ENCODE measurements around the gene GNAS.

GNAS gene

GRCh38 chr20:58888521-58889333 is 36.2 kb downstream of the GNAS start:
- Mint-ChIP-seq H3K27ac (peak overlapping the region; percentile 74), H3K4me1 (ENCODE audit: low read depth) (peaks cover 24% of the 10 kb centered on the region), H3K36me3 (ENCODE audit: low read depth) (peaks cover 12% of the 10 kb centered on the region), H3K4me3 (peak overlapping the region; percentile 83), H3K27me3 (ENCODE audit: low read depth) (peaks cover 3% of the 10 kb centered on the region), H3K9me3 (no peaks in the 10 kb centered on the region)
- peak; percentile 83 for DNase-seq (ENCODE audit: low spot score)

- no peak for DNase-seq (ENCODE audit: low spot score)
Measured at GRCh38 chr20:58889334-58889760, 36.8 kb downstream of the GNAS start.

GRCh38 chr20:58889798-58890517 is 37.4 kb downstream of the GNAS start:
- Mint-ChIP-seq H3K4me1 (ENCODE audit: low read depth) (peaks cover 35% of the 10 kb centered on the region), H3K27ac (peak overlapping the region; percentile 98), H3K4me3 (peak overlapping the region; percentile 94), H3K36me3 (ENCODE audit: low read depth) (peaks cover 12% of the 10 kb centered on the region), H3K27me3 (ENCODE audit: low read depth) (peaks cover 1% of the 10 kb centered on the region), H3K9me3 (no peaks in the 10 kb centered on the region)
- DNase-seq (ENCODE audit: low spot score), result peak; percentile 13

More at GRCh38 chr20:58889334-58889760, 36.8 kb downstream of the GNAS start:
- H3K4me1 Mint-ChIP-seq (ENCODE audit: low read depth), result peaks cover 29% of the 10 kb centered on the region
- H3K4me3 Mint-ChIP-seq, result peak overlapping the region; percentile 90
- H3K36me3 Mint-ChIP-seq (ENCODE audit: low read depth), result peaks cover 12% of the 10 kb centered on the region
- H3K27ac Mint-ChIP-seq, result peak overlapping the region; percentile 96
- H3K27me3 Mint-ChIP-seq (ENCODE audit: low read depth), result peaks cover 3% of the 10 kb centered on the region
- H3K9me3 Mint-ChIP-seq, result no peaks in the 10 kb centered on the region

GRCh38 chr20:58890518-58891085 is 38.1 kb downstream of the GNAS start:
- Mint-ChIP-seq H3K9me3 (no peaks in the 10 kb centered on the region), H3K4me1 (ENCODE audit: low read depth) (peaks cover 41% of the 10 kb centered on the region), H3K27me3 (ENCODE audit: low read depth) (no peaks in the 10 kb centered on the region), H3K4me3 (peak overlapping the region; percentile 86), H3K27ac (peak overlapping the region; percentile 95), H3K36me3 (ENCODE audit: low read depth) (peaks cover 17% of the 10 kb centered on the region)
- DNase-seq (ENCODE audit: low spot score), result peak; percentile 57

GRCh38 chr20:58891086-58891717 is 38.7 kb downstream of the GNAS start:
- H3K9me3 Mint-ChIP-seq, result no peaks in the 10 kb centered on the region
- peak overlapping the region; percentile 84 for H3K27ac Mint-ChIP-seq
- H3K4me3 Mint-ChIP-seq, result peak overlapping the region; percentile 60
- peaks cover 22% of the 10 kb centered on the region for H3K36me3 Mint-ChIP-seq (ENCODE audit: low read depth)
- DNase-seq (ENCODE audit: low spot score), result peak; percentile 58
- H3K4me1 Mint-ChIP-seq (ENCODE audit: low read depth), result peaks cover 46% of the 10 kb centered on the region
- no peaks in the 10 kb centered on the region for H3K27me3 Mint-ChIP-seq (ENCODE audit: low read depth)

GRCh38 chr20:58891718-58892140 is 39.2 kb downstream of the GNAS start:
- H3K4me1 Mint-ChIP-seq (ENCODE audit: low read depth), result peaks cover 46% of the 10 kb centered on the region
- H3K27me3 Mint-ChIP-seq (ENCODE audit: low read depth), result no peaks in the 10 kb centered on the region
- H3K4me3 Mint-ChIP-seq, result peak overlapping the region; percentile 92
- H3K27ac Mint-ChIP-seq, result peak overlapping the region; percentile 100
- DNase-seq (ENCODE audit: low spot score), result peak; percentile 14
- no peaks in the 10 kb centered on the region for H3K9me3 Mint-ChIP-seq
- peaks cover 28% of the 10 kb centered on the region for H3K36me3 Mint-ChIP-seq (ENCODE audit: low read depth)

DNA sequence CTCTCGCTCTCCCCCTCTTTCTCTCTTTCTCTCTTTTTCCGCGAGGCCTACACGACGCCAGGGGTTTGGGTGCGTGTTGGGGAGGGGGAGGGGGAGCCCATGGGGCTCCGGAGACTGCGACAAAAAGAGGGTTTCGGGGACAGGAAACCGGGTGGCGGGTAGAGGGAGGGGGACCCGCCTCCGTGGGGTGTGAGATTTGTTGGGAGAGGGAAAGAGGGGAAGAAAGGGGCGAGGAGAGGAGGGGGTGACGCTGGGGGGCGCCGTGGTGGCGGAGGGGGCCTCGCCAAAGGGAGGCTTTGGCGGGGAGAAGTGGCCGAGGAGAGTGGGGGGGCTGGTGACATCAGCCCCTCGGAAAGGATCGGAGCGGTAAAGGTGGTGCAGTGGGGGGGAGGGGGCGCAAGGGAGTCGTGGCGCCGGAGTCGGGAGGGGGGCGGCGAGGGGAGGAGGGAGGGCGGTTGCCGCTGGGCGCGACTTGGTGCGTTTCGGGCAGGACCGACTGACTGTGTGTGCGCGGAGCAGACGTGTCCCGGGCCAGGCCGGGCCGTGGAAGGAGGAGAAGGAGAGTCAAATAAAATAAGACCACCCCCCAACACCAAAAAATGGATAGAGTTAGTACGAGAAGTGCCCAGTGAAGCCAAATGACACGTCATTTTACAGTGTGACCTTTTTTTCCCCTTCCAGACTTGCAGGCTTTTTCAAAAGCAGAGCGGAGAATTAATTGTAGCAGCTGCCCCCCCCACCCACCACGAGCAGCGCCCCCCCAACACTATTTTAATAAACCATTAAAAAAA is 39.8 kb downstream of the GNAS start:
- Mint-ChIP-seq H3K9me3 (no peaks in the 10 kb centered on the region), H3K4me1 (ENCODE audit: low read depth) (peaks cover 42% of the 10 kb centered on the region)
- peak; percentile 62 for DNase-seq (ENCODE audit: low spot score)

GRCh38 chr20:58892932-58893224 is 40.4 kb downstream of the GNAS start:
- DNase-seq (ENCODE audit: low spot score), result no peak
- Mint-ChIP-seq H3K4me3 (peak overlapping the region; percentile 92), H3K27me3 (ENCODE audit: low read depth) (no peaks in the 10 kb centered on the region), H3K9me3 (no peaks in the 10 kb centered on the region), H3K36me3 (ENCODE audit: low read depth) (peaks cover 36% of the 10 kb centered on the region), H3K27ac (peak overlapping the region; percentile 100), H3K4me1 (ENCODE audit: low read depth) (peaks cover 41% of the 10 kb centered on the region)

More for the DNA sequence above, 39.8 kb downstream of the GNAS start:
- H3K27ac Mint-ChIP-seq, result peak overlapping the region; percentile 100
- H3K36me3 Mint-ChIP-seq (ENCODE audit: low read depth), result peaks cover 32% of the 10 kb centered on the region
- H3K27me3 Mint-ChIP-seq (ENCODE audit: low read depth), result no peaks in the 10 kb centered on the region
- H3K4me3 Mint-ChIP-seq, result peak overlapping the region; percentile 92

DNA sequence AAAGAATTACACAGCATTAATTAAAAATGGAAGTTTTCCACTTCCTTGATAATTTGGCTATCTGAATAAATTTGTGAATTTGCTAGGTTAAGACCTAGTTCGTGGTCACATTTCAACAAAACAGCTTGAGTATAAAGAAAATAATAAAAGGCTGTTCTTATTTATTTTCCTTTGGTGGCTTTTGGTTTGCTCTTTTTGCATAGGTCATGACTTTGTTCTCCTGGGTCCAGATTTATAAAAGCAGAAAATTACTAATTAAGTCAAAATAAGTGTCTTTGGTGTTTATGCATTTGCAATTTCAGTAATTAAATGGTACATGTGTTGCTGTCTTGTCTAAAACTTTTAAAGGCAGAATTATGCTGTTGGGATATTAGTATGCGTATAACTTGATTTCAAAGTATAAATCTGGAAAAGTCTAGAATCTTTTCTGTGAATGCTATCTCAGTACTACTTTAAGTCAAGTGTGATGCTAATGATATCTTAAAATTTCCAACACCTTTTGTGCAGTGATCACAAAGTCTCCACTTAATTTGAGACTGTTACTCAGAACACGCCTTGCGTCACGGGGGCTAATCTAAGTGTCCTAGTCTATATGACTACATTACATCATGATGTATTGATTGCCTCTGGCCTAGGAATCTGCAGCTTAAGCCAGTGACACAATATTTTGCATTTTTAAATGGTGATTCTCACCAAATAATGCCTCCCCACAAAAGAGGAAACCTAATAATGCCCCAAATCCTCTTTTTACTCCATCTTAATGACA is 41.0 kb downstream of the GNAS start:
- Mint-ChIP-seq H3K4me1 (ENCODE audit: low read depth) (peaks cover 43% of the 10 kb centered on the region), H3K4me3 (peak overlapping the region; percentile 92), H3K36me3 (ENCODE audit: low read depth) (peaks cover 40% of the 10 kb centered on the region), H3K9me3 (no peaks in the 10 kb centered on the region), H3K27me3 (ENCODE audit: low read depth) (no peaks in the 10 kb centered on the region), H3K27ac (peak overlapping the region; percentile 84)
- peak; percentile 48 for DNase-seq (ENCODE audit: low spot score)

DNA sequence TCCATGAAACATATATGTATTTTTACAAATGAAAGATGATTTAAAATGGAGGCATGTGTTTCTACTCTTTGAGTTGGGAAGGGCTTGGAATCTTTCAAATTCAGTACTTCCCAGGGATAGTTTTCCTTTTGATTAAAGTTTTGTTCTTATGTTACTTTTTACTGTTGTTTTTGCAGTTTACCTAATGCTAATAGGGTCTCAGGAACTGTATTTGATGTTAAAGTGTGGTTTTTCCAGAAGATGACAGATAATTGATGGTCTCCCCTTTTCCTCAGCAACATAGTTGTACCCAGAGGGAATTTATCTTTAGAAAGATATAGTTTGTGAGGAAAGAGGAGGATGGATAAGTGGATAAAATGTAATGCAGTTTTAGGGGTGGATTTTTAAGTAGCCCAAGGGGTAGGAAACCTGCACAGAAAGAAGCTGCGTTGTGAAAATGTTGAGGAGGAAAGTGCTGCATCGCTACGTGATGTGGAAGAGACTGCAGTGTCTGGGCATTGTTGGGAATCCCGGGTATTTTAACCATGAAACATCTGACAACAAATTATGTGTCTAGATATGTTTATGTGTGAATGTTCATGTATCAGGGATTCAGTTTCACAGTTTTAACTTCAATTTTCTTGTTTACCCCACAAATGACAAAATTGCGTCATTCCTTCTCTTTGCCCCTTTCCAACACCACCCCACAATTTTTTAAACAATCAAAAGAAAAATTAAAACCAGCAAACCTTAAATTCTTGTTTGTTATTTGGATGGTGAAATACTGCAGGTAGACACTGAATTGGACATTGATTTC is 42.3 kb downstream of the GNAS start:
- Mint-ChIP-seq H3K4me3 (peak overlapping the region; percentile 92), H3K36me3 (ENCODE audit: low read depth) (peaks cover 47% of the 10 kb centered on the region), H3K9me3 (no peaks in the 10 kb centered on the region), H3K27ac (peak overlapping the region; percentile 50), H3K4me1 (ENCODE audit: low read depth) (peaks cover 48% of the 10 kb centered on the region), H3K27me3 (ENCODE audit: low read depth) (no peaks in the 10 kb centered on the region)
- DNase-seq (ENCODE audit: low spot score), result no peak

GRCh38 chr20:58895448-58896180 is 43.1 kb downstream of the GNAS start:
- Mint-ChIP-seq H3K36me3 (ENCODE audit: low read depth) (peaks cover 54% of the 10 kb centered on the region), H3K9me3 (no peaks in the 10 kb centered on the region), H3K27me3 (ENCODE audit: low read depth) (no peaks in the 10 kb centered on the region), H3K4me1 (ENCODE audit: low read depth) (peaks cover 49% of the 10 kb centered on the region), H3K27ac (peak overlapping the region; percentile 50), H3K4me3 (peak overlapping the region; percentile 92)
- DNase-seq (ENCODE audit: low spot score), result no peak

Data from T-helper 2 cell treated with Interferon-gamma antibody and Interleukin-4, amounts not matched to agents 5 μg/mL and 100 μg/mL, for 36 hours (primary cell).